ENCODE data around the gene ABHD8.

GRCh38 chr19:17264641-17264979 is 38.6 kb downstream of the ABHD8 start, which contains the start of gene USHBP1:
- TF ChIP-seq, protein P1, sequence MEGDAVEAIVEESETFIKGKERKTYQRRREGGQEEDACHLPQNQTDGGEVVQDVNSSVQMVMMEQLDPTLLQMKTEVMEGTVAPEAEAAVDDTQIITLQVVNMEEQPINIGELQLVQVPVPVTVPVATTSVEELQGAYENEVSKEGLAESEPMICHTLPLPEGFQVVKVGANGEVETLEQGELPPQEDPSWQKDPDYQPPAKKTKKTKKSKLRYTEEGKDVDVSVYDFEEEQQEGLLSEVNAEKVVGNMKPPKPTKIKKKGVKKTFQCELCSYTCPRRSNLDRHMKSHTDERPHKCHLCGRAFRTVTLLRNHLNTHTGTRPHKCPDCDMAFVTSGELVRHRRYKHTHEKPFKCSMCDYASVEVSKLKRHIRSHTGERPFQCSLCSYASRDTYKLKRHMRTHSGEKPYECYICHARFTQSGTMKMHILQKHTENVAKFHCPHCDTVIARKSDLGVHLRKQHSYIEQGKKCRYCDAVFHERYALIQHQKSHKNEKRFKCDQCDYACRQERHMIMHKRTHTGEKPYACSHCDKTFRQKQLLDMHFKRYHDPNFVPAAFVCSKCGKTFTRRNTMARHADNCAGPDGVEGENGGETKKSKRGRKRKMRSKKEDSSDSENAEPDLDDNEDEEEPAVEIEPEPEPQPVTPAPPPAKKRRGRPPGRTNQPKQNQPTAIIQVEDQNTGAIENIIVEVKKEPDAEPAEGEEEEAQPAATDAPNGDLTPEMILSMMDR (IDR thresholded peaks at IDR 0.05), result no peak
- TF ChIP-seq POLR2A (IDR thresholded peaks at IDR 0.05), result no peak

Measured in suprapubic skin (tissue), 3 donors.